HG03565 (cell line): ENCODE results near the gene KLHL2.
A peak's percentile ranks its signal among the peaks of the same experiment; 100 is the strongest.
"Not testable (repeated sequence)": the region's sequence is repeated elsewhere in the genome, so short reads cannot be mapped to it uniquely, and the experiment has no call there.

Experiments
- ATAC-seq: cut with Tn5 transposase; IDR thresholded peaks from one replicate; pipeline ENCODE4 v1.9.1; 2021; ENCODE audit warnings: mild to moderate bottlenecking, moderate library complexity; ENCODE audit not compliant: unreplicated experiment

KLHL2 gene

GRCh38 chr4:165201806-165202205 is 5.6 kb upstream of the KLHL2 start:
- no peak for ATAC-seq

- peak; percentile 3 for ATAC-seq
Measured at GRCh38 chr4:165203541-165204461, 3.6 kb upstream of the KLHL2 start.

GRCh38 chr4:165204462-165204830 is 2.9 kb upstream of the KLHL2 start:
- peak; percentile 32 for ATAC-seq

- peak; percentile 7 for ATAC-seq
Measured at GRCh38 chr4:165207016-165207430, 338 bp upstream of the KLHL2 start.

GRCh38 chr4:165208221-165208652 is 876 bp downstream of the KLHL2 start:
- peak; percentile 16 for ATAC-seq

GRCh38 chr4:165208741-165209388 is 1.5 kb downstream of the KLHL2 start:
- no peak for ATAC-seq

GRCh38 chr4:165209796-165210195 is 2.4 kb downstream of the KLHL2 start:
- ATAC-seq = no peak

GRCh38 chr4:165210566-165210965 is 3.2 kb downstream of the KLHL2 start:
- ATAC-seq = no peak

GRCh38 chr4:165212647-165213046 is 5.3 kb downstream of the KLHL2 start:
- ATAC-seq = not testable (repeated sequence)

- ATAC-seq = not testable (repeated sequence)
Measured at GRCh38 chr4:165213404-165213803, 6.0 kb downstream of the KLHL2 start.

GRCh38 chr4:165213991-165214709 is 6.8 kb downstream of the KLHL2 start:
- not testable (repeated sequence) for ATAC-seq

- ATAC-seq = peak; percentile 55
Measured at GRCh38 chr4:165215034-165215751, 7.8 kb downstream of the KLHL2 start.

GRCh38 chr4:165215761-165216487 is 8.6 kb downstream of the KLHL2 start:
- ATAC-seq = peak; percentile 63

GRCh38 chr4:165217325-165217724 is 10.0 kb downstream of the KLHL2 start:
- no peak for ATAC-seq

- not testable (repeated sequence) for ATAC-seq
Measured at GRCh38 chr4:165221306-165221705, 13.9 kb downstream of the KLHL2 start.

GRCh38 chr4:165221993-165222650 is 14.8 kb downstream of the KLHL2 start:
- not testable (repeated sequence) for ATAC-seq

- ATAC-seq = no peak
Measured at GRCh38 chr4:165222651-165222994, 15.3 kb downstream of the KLHL2 start.

GRCh38 chr4:165227401-165227800 is 20.0 kb downstream of the KLHL2 start:
- ATAC-seq = not testable (repeated sequence)

GRCh38 chr4:165229490-165230200 is 22.3 kb downstream of the KLHL2 start:
- not testable (repeated sequence) for ATAC-seq
